ENCODE results near the gene CCDC152. TPM values are rescaled to one million over a fixed set of nuclear protein-coding genes. Genes with fewer than 3 reads are reported as not detected.

CCDC152 gene
- total RNA-seq, 1 donor: 0.36 TPM

- H3K79me2 ChIP-seq (ENCODE audit: insufficient read depth, low read length): no peaks in the 10 kb centered on the region
- peak; percentile 3 for DNase-seq (ENCODE audit: insufficient read length, low spot score, missing footprints)
- no peak for TF ChIP-seq CTCF (IDR thresholded peaks at IDR 0.05; ENCODE audit: extremely low read depth, low read depth, low read length)
These were observed 3.8 kb downstream of the CCDC152 start for GRCh38 chr5:42760426-42760825.

GRCh38 chr5:42761791-42762190 lies 5.2 kb downstream of the CCDC152 start:
- TF ChIP-seq CTCF (IDR thresholded peaks at IDR 0.05; ENCODE audit: extremely low read depth, low read depth, low read length): no peak
- H4K20me1 ChIP-seq (ENCODE audit: insufficient read depth, low read length): no peaks in the 10 kb centered on the region
- no peaks in the 10 kb centered on the region for H3K36me3 ChIP-seq (ENCODE audit: insufficient read depth, low read length)
- H3K27me3 ChIP-seq (ENCODE audit: insufficient read depth, low read length): no peaks in the 10 kb centered on the region
- no peak for DNase-seq (ENCODE audit: insufficient read length, low spot score, missing footprints)
- H3K79me2 ChIP-seq (ENCODE audit: insufficient read depth, low read length): no peaks in the 10 kb centered on the region
- no peaks in the 10 kb centered on the region for H3K9me3 ChIP-seq (ENCODE audit: low read depth, low read length)
- H3K4me2 ChIP-seq (ENCODE audit: insufficient read depth, low read length): no peak overlapping the region
- H3K4me3 ChIP-seq (ENCODE audit: insufficient read depth, low read length): no peak overlapping the region
- H3K4me1 ChIP-seq (ENCODE audit: insufficient read depth, low read length): peaks cover 4% of the 10 kb centered on the region
- no peak overlapping the region for H3K27ac ChIP-seq (ENCODE audit: low read depth, low read length)
- H2AFZ ChIP-seq (ENCODE audit: low read length): no peak overlapping the region

More at GRCh38 chr5:42760426-42760825, 3.8 kb downstream of the CCDC152 start:
- no peak overlapping the region for H3K27ac ChIP-seq (ENCODE audit: low read depth, low read length)
- no peaks in the 10 kb centered on the region for H4K20me1 ChIP-seq (ENCODE audit: insufficient read depth, low read length)
- no peaks in the 10 kb centered on the region for H3K9me3 ChIP-seq (ENCODE audit: low read depth, low read length)
- H3K4me1 ChIP-seq (ENCODE audit: insufficient read depth, low read length): peaks cover 4% of the 10 kb centered on the region
- H3K4me2 ChIP-seq (ENCODE audit: insufficient read depth, low read length): no peak overlapping the region
- no peaks in the 10 kb centered on the region for H3K27me3 ChIP-seq (ENCODE audit: insufficient read depth, low read length)
- H2AFZ ChIP-seq (ENCODE audit: low read length): no peak overlapping the region
- H3K36me3 ChIP-seq (ENCODE audit: insufficient read depth, low read length): no peaks in the 10 kb centered on the region
- H3K4me3 ChIP-seq (ENCODE audit: insufficient read depth, low read length): no peak overlapping the region

GRCh38 chr5:42767491-42768105 lies 11.0 kb downstream of the CCDC152 start:
- Histone ChIP-seq H3K27me3 (ENCODE audit: insufficient read depth, low read length) (no peaks in the 10 kb centered on the region), H3K4me1 (ENCODE audit: insufficient read depth, low read length) (no peaks in the 10 kb centered on the region), H3K4me2 (ENCODE audit: insufficient read depth, low read length) (no peak overlapping the region), H2AFZ (ENCODE audit: low read length) (no peak overlapping the region), H4K20me1 (ENCODE audit: insufficient read depth, low read length) (no peaks in the 10 kb centered on the region), H3K9me3 (ENCODE audit: low read depth, low read length) (no peaks in the 10 kb centered on the region), H3K27ac (ENCODE audit: low read depth, low read length) (no peak overlapping the region), H3K36me3 (ENCODE audit: insufficient read depth, low read length) (no peaks in the 10 kb centered on the region), H3K79me2 (ENCODE audit: insufficient read depth, low read length) (no peaks in the 10 kb centered on the region), H3K4me3 (ENCODE audit: insufficient read depth, low read length) (no peak overlapping the region)
- DNase-seq (ENCODE audit: insufficient read length, low spot score, missing footprints): peak; percentile 35
- peak; percentile 51 for TF ChIP-seq CTCF (IDR thresholded peaks at IDR 0.05; ENCODE audit: extremely low read depth, low read depth, low read length)

GRCh38 chr5:42768106-42768504 lies 11.5 kb downstream of the CCDC152 start:
- TF ChIP-seq CTCF (IDR thresholded peaks at IDR 0.05; ENCODE audit: extremely low read depth, low read depth, low read length): no peak
- no peaks in the 10 kb centered on the region for H3K27me3 ChIP-seq (ENCODE audit: insufficient read depth, low read length)
- peaks cover 5% of the 10 kb centered on the region for H3K4me1 ChIP-seq (ENCODE audit: insufficient read depth, low read length)
- no peak overlapping the region for H2AFZ ChIP-seq (ENCODE audit: low read length)
- no peak overlapping the region for H3K4me3 ChIP-seq (ENCODE audit: insufficient read depth, low read length)
- no peaks in the 10 kb centered on the region for H3K9me3 ChIP-seq (ENCODE audit: low read depth, low read length)
- H3K27ac ChIP-seq (ENCODE audit: low read depth, low read length): no peak overlapping the region
- no peaks in the 10 kb centered on the region for H3K36me3 ChIP-seq (ENCODE audit: insufficient read depth, low read length)
- H3K79me2 ChIP-seq (ENCODE audit: insufficient read depth, low read length): no peaks in the 10 kb centered on the region
- no peak overlapping the region for H3K4me2 ChIP-seq (ENCODE audit: insufficient read depth, low read length)
- no peaks in the 10 kb centered on the region for H4K20me1 ChIP-seq (ENCODE audit: insufficient read depth, low read length)
- no peak for DNase-seq (ENCODE audit: insufficient read length, low spot score, missing footprints)
